ENCODE data around the gene HTR6.

The HTR6 gene

GRCh38 chr1:19655718-19656080 lies 9.0 kb upstream of the HTR6 start:
- H3K36me3 ChIP-seq (ENCODE audit: insufficient read depth, low read length): no peaks in the 10 kb centered on the region
- no peak overlapping the region for H3K4me2 ChIP-seq (ENCODE audit: insufficient read depth, low read length)
- H2AFZ ChIP-seq (ENCODE audit: low read depth, low read length): no peak overlapping the region
- no peak overlapping the region for H3K4me3 ChIP-seq (ENCODE audit: low read depth in 1 of 2, low read length in 2 of 2)
- no peaks in the 10 kb centered on the region for H3K27me3 ChIP-seq (ENCODE audit: insufficient read depth, low read length, poor library complexity)
- H4K20me1 ChIP-seq (ENCODE audit: insufficient read depth, low read length): peaks cover 7% of the 10 kb centered on the region; the same call in 1 of the 2 replicates
- no peak for TF ChIP-seq EZH2 (IDR thresholded peaks at IDR 0.05; ENCODE audit: borderline replicate concordance, low read depth, low read length, severe bottlenecking)
- TF ChIP-seq, protein P1, sequence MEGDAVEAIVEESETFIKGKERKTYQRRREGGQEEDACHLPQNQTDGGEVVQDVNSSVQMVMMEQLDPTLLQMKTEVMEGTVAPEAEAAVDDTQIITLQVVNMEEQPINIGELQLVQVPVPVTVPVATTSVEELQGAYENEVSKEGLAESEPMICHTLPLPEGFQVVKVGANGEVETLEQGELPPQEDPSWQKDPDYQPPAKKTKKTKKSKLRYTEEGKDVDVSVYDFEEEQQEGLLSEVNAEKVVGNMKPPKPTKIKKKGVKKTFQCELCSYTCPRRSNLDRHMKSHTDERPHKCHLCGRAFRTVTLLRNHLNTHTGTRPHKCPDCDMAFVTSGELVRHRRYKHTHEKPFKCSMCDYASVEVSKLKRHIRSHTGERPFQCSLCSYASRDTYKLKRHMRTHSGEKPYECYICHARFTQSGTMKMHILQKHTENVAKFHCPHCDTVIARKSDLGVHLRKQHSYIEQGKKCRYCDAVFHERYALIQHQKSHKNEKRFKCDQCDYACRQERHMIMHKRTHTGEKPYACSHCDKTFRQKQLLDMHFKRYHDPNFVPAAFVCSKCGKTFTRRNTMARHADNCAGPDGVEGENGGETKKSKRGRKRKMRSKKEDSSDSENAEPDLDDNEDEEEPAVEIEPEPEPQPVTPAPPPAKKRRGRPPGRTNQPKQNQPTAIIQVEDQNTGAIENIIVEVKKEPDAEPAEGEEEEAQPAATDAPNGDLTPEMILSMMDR (IDR thresholded peaks at IDR 0.05; ENCODE audit: borderline replicate concordance, extremely low read depth, low read length, poor library complexity, severe bottlenecking): no peak
- DNase-seq (no peak), ATAC-seq (ENCODE audit: insufficient read depth, low read depth) (no peak)
- peaks cover 7% of the 10 kb centered on the region for H3K4me1 ChIP-seq (ENCODE audit: insufficient read depth, low read length)
- H3K9ac ChIP-seq (ENCODE audit: low read depth, low read length): no peak overlapping the region
- no peak overlapping the region for H3K27ac ChIP-seq (ENCODE audit: low read length)
- no peaks in the 10 kb centered on the region for H3K9me3 ChIP-seq (ENCODE audit: insufficient read depth, low read length, severe bottlenecking)
- no peaks in the 10 kb centered on the region for H3K79me2 ChIP-seq (ENCODE audit: insufficient read depth, low read length)

DNA sequence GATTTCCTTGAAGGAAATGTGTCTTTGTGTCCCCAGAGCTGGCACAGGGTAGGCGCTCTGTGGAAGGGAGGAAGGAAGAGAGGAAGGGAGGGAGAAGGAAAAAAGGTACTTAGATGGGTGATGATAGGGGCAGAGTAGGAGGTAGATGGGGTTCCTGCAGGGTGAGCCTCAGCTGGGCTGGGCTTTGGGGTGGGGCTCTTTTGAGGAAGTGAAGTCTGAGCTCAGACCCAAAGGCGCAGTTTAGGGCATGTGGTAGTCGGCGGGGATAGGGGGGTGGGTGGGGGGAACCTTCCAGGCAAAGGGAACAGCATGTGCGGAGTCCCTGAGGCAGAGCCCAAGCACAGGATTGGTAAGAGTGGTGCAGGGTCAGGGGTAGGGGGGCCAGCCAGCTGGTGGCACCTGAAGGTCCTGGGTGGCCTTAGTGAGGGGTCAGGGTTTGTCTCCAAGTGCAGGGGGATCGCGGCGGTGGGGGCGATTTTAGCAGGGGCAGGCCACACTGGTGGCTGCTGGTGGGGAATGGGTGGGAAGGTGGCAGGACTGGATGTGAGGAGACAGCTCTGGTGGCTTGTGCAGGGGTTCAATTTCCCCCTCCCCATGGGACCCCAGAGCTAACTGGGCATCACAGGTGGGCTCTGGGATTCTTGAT lies 8.4 kb upstream of the HTR6 start:
- Histone ChIP-seq H3K36me3 (ENCODE audit: insufficient read depth, low read length) (no peaks in the 10 kb centered on the region), H3K4me2 (ENCODE audit: insufficient read depth, low read length) (no peak overlapping the region), H2AFZ (ENCODE audit: low read depth, low read length) (no peak overlapping the region), H3K79me2 (ENCODE audit: insufficient read depth, low read length) (no peaks in the 10 kb centered on the region), H3K27me3 (ENCODE audit: insufficient read depth, low read length, poor library complexity) (no peaks in the 10 kb centered on the region), H3K4me1 (ENCODE audit: insufficient read depth, low read length) (peaks cover 7% of the 10 kb centered on the region), H3K27ac (ENCODE audit: low read length) (no peak overlapping the region), H3K9me3 (ENCODE audit: insufficient read depth, low read length, severe bottlenecking) (no peaks in the 10 kb centered on the region), H3K4me3 (ENCODE audit: low read depth in 1 of 2, low read length in 2 of 2) (no peak overlapping the region), H4K20me1 (ENCODE audit: insufficient read depth, low read length) (peaks cover 7% of the 10 kb centered on the region; the same call in 1 of the 2 replicates), H3K9ac (ENCODE audit: low read depth, low read length) (no peak overlapping the region)
- TF ChIP-seq EZH2 (IDR thresholded peaks at IDR 0.05; ENCODE audit: borderline replicate concordance, low read depth, low read length, severe bottlenecking): no peak
- DNase-seq (no peak), ATAC-seq (ENCODE audit: insufficient read depth, low read depth) (no peak)

GRCh38 chr1:19656780-19657466 lies 7.8 kb upstream of the HTR6 start:
- no peaks in the 10 kb centered on the region for H3K27me3 ChIP-seq (ENCODE audit: insufficient read depth, low read length, poor library complexity)
- H3K4me3 ChIP-seq (ENCODE audit: low read depth in 1 of 2, low read length in 2 of 2): no peak overlapping the region
- no peaks in the 10 kb centered on the region for H3K79me2 ChIP-seq (ENCODE audit: insufficient read depth, low read length)
- H3K36me3 ChIP-seq (ENCODE audit: insufficient read depth, low read length): no peaks in the 10 kb centered on the region
- no peaks in the 10 kb centered on the region for H3K9me3 ChIP-seq (ENCODE audit: insufficient read depth, low read length, severe bottlenecking)
- H2AFZ ChIP-seq (ENCODE audit: low read depth, low read length): no peak overlapping the region
- TF ChIP-seq, protein P1 (IDR thresholded peaks at IDR 0.05; ENCODE audit: borderline replicate concordance, extremely low read depth, low read length, poor library complexity, severe bottlenecking): no peak
- TF ChIP-seq EZH2 (IDR thresholded peaks at IDR 0.05; ENCODE audit: borderline replicate concordance, low read depth, low read length, severe bottlenecking): no peak
- DNase-seq: no peak
- no peak for ATAC-seq (ENCODE audit: insufficient read depth, low read depth)
- no peak overlapping the region for H3K4me2 ChIP-seq (ENCODE audit: insufficient read depth, low read length)
- no peak overlapping the region for H3K9ac ChIP-seq (ENCODE audit: low read depth, low read length)
- H4K20me1 ChIP-seq (ENCODE audit: insufficient read depth, low read length): peaks cover 7% of the 10 kb centered on the region; the same call in 1 of the 2 replicates
- peaks cover 7% of the 10 kb centered on the region for H3K4me1 ChIP-seq (ENCODE audit: insufficient read depth, low read length)
- H3K27ac ChIP-seq (ENCODE audit: low read length): no peak overlapping the region

- TF ChIP-seq, protein P1 (IDR thresholded peaks at IDR 0.05; ENCODE audit: borderline replicate concordance, extremely low read depth, low read length, poor library complexity, severe bottlenecking): no peak
- TF ChIP-seq EZH2 (IDR thresholded peaks at IDR 0.05; ENCODE audit: borderline replicate concordance, low read depth, low read length, severe bottlenecking): no peak
- H3K9ac ChIP-seq (ENCODE audit: low read depth, low read length): no peak overlapping the region
- H3K27ac ChIP-seq (ENCODE audit: low read length): no peak overlapping the region
- H3K4me2 ChIP-seq (ENCODE audit: insufficient read depth, low read length): no peak overlapping the region
- no peaks in the 10 kb centered on the region for H3K79me2 ChIP-seq (ENCODE audit: insufficient read depth, low read length)
- H3K4me3 ChIP-seq (ENCODE audit: low read depth in 1 of 2, low read length in 2 of 2): no peak overlapping the region
- H2AFZ ChIP-seq (ENCODE audit: low read depth, low read length): no peak overlapping the region
- no peaks in the 10 kb centered on the region for H3K36me3 ChIP-seq (ENCODE audit: insufficient read depth, low read length)
- no peaks in the 10 kb centered on the region for H3K9me3 ChIP-seq (ENCODE audit: insufficient read depth, low read length, severe bottlenecking)
- DNase-seq (no peak), ATAC-seq (ENCODE audit: insufficient read depth, low read depth) (no peak)
- peaks cover 7% of the 10 kb centered on the region; the same call in 1 of the 2 replicates for H4K20me1 ChIP-seq (ENCODE audit: insufficient read depth, low read length)
- H3K27me3 ChIP-seq (ENCODE audit: insufficient read depth, low read length, poor library complexity): no peaks in the 10 kb centered on the region
- H3K4me1 ChIP-seq (ENCODE audit: insufficient read depth, low read length): peaks cover 7% of the 10 kb centered on the region
These were observed 7.2 kb upstream of the HTR6 start for GRCh38 chr1:19657511-19657910.

All from DND-41 (cell line).